ENCODE results near the gene CCNL2.

The CCNL2 gene

DNA sequence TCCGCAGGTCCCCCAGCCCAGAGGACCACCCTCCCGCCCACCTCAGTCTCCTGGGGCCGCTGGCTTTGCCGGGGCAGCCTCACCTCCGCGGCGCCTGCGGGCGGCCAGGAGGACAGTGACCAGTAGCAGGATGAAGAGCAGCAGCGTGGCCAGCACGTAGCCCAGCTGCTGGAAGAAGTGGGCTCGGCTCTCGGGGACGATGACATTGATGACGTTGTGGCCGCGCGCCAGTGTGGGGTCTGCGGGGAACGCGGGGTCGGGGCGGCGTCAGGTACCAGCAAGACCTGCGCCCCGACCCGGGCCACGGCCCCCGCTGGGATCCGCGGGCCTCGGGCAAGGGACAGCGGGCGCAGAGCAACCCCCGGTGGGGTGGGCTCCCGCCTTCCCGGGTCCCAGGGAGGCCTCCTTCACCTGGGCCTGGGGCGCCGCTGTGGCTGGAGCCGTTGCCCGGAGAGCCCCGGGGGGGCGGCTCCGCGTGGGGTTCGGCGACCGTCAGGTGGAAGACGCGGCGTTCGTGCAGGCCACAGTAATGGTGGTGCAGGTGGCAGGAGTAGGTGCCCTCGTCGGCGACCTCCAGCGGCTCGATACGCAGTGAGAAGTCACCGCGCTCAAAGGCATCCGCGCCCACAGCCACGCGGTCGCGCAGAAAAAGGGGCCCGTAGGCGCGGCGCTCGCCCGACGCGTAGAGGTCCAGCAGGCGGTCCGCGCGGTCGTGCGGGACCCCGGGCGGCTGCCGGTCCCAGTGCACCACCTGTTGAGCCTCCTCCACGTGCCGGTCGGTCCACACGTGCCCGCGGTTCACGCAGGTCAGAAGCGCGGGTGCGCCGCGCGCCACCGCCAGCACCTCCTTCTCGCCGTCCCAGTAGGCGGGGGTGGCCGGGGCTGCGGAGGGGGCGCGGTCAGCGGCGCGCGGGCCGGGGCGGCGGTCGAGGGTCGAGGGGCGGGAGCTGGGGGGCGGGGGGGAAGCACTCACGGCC is 44.6 kb downstream of the CCNL2 start:
- no peak for DNase-seq

DNA sequence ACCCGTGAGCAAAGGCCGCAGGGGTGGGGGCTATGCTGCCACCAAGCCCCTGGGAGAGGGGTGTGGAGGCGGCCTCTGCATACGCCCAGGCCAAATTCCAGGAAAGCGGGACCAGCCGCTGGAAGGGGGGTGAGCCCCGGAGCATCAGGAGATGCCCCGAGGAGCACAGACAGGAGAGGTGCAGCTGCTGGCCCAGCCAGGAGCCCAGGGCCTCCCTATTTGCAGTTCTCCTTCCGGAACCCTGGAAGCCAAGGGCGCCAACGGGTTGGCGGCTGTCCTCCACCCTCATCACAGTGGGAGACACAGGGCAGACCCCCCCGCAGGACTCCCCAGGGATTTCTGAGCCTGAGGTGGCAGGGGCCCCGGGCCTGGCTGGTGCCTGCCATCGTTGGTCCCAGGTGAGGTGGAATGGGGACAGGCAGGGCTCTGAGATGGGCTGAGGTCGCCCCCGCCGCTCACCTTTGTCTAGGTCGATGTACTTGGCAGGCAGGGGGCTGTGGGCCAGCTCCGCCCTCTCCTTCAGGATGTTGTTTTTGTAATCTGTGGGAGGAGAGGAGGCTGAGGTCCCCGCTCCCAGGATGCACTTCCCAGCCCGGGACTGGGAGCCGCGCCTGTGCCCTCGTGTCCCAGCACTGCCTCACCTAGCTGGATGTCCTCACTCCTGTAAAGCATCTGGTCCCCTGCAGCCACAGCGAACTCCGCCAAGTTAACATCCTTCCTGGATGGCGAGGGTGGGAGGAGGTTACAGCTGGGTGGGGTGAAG is 45.6 kb downstream of the CCNL2 start:
- no peak for DNase-seq

DNA sequence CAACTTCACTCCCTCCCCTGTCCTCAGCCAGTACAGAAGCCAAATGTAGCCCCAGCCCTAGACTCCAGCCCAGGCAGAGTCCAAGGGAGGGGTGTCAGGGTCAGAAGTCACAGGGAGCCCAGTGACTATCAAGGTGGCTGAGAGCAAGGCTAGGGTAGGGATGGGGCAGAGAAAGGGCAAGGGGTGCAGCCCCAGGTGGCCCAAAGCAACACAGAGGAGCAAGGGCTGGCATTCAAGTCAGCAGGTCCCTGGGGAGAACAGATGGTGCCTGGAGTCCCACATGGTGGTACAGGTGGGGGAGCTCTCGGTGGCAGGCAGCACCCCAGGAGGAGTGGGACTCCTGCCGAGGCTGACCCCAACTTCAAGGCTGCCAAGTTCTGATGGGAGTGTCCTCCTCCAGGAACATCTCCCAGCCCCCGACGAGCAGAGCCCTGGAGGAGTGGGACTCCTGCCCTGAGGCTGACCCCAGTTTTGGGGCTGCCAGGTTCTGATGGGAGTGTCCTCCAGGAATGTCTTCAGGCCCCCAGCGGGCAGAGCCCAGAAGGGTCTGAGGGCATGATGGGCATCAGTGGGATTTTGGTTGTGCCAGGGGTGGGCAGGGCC is 46.2 kb downstream of the CCNL2 start:
- no peak for DNase-seq

DNA sequence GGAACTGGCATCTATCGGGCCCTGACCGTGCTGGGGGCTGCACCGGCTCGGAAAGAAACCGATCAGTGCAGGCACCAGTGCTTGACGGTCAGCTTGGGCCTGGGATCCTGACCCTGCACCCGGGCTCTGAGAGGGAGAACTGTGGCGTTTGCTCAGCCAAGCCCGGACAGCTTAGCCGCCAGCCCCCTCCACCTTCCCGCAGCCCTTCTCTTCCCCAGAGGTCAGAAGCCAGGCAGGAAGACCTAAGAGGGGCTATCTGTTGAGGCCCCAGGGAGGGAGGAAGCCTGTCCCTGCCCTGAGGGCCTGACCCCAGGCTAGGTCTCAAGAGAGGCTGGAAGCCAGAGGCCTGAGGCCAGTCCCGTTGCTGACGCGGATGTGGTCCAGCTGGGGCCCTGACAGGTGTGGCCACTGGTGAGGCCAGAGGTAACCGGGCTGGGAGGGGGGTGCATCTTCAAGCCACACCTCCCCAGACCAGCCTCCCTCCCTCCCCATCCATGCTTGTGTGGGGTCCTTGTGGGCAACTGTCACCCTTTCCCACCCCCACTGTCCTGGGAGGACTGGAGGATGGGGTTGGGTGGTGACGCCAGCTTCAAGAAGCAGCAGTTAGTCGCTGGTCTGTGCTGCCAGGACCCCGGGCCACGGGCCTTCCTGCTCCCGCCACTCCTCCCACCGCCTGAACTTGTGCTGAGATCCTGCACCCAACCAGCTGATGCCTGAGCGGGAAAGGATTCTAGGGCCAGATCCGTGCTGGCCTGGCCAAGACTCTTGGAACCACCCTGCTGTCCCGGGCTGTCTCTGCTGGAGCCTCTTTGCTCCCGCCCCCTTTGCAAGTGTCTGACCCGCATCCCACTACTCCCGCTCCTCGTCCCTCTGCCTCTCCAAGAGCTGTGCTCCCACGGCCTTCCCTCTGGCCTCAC is 47.4 kb downstream of the CCNL2 start:
- no peak for DNase-seq

DNA sequence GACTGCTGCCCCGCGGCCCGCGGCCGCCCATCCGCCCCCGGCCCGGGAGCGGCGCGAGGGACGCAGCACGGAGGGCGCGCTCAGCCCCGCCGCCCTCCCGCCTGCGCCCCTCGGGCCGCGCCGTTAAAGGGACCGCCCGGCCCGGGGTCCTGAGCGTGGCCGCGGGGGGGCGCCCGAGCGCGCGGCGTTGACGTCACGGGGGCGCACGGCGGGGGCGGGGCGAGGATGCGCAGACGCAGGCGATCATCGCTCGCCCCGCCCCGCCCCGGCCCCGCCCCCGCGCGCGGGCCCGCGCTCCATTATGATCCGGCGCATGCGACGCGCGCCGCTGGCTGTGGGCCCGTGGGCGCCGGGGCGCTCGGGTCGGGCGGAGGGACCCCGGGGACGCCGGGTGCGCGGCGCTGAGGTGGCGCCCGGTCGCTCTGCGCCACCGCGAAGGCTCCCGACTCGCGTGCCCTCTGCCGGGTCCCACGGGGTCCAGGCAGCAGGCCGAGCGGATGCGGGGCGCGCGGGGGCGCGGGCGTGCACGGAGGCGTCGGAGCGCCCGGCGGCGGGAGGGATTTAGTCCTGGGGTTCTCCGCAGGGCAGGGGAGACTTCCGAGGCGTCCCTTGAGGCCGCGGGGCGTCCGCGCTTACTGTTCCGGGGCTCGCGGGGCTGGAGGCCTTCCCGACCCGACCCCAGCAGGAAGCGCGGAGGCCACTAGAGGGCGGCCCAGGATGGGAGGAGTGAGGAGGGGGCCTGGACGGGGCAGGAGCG is 49.7 kb downstream of the CCNL2 start, which contains the start of gene DVL1:
DVL1 (minus strand) TSS at position 163 of the 757 bp plus-strand sequence. CDS start 353 bp downstream, outside the sequence.
- DNase-seq = no peak

DNA sequence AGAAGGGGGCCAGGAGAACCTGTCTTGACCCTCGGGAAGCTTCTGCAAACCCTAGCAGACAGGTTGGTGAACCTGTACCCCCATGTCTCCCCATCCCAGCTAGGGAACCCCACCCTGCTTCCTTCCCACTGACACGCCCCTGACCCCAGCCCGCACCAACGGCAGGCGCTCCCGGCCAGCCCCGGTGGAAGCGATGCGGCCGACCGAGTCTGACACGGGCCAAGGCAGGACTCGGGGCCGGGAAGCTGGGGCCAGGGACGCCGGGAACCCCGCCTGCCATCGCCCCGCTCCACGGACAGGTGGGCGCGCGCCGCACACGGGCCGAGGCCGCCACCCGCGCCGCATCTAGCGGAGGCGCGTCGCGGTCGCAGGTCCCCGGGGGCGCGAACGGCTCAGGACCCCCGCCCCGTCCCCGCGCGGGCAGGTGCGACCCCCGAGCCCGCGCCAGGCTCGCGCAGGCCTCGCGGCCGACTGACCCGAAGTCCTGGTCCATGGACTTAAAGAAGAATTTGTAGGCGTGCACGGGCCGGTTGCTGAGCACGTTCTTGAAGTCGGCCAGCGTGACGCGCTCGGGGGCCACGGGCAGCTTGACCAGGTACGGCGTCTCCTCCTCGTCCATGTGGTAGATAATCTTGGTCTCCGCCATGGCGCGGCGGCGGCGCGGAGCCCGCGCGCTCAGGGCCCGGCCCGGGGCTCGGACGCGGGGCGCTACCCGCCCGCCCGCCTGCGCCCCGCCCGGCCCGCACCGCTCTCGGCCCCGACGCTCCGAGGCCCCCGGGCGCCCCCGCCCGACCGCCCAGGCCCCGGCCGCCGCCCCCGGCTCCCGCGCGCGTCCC is 50.5 kb downstream of the CCNL2 start:
- no peak for DNase-seq

DNA sequence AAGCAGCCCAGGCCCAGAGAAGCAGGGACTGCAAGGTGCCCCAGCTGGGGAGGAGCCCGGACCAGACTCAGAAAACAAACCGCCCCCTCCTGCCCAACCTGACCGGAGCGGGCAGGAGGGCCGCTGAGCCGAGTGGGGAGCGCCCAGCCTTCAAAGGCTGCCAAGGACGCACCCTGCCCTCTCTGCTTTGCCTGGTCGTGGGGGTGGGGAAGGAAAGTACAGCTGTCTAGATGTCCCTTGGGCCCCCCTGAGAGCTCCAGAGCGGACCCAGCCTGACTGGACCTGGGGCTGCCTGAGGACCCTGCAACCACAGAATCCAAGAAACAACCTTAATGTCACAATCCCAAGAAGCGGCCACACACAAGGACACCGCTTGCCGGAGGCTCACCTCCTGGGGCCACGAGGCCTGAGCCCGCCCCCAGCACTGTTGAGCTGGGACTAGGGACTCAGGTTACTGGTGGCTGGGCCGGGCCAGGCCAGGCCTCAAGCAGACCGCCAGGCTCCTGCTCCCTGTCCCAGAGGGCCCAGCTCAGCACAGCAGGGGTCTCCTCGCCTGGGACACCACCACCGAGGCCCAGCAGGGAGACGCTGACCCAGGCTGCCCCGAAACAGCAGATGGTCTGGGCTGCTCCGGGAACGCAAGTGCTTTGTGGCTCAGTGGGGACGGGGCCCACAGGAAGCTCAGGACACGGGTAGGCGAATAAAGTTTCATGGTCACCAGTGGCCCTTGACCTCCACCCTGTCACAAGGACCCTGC is 51.3 kb downstream of the CCNL2 start:
- no peak for DNase-seq

DNA sequence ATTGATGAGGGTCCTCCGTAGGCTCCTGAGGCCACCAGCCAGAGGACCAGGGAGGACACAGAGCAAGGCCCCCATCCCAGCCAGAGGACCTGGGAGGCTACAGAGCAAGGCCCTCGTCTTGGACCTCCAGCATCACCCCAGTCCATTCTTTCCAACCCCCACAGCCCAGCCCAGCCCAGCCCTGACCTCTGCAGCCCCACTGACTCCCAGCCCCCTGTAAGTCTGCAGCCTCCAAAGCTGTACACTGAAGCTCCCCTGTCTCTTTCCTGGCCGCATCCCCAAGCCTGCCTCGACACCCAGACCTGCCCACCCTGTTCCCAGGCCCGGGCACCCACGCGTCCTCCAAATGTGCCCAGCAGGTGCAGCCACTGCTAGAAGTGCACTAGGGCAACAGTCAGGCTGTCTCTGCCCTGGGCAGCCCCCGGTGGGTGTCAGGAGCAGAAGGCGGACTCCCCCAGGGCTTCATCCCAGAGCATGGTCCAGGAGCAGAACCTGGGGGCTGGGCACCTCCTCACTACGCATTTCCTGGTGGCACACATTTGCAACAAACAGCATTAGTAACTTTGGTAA is 52.0 kb downstream of the CCNL2 start:
- DNase-seq = no peak

DNA sequence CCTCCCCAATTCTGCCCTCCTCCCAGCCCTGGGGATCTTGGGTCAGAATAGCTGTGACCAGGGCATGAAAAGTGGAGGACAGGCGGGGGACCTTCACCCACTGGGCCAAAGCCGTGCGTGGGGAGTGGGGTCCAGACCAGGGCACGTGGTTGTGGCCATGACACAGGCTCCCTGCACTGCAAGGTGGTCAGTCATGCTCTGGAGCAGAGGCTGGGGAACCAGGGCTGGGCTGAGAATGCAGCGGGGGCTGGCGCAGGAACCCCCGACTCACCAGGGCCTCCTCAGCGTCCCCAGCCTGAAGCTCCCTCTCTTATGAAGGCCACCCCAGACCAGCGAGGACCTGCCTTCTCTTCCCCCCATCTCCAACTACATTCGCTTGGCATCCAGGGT is 52.6 kb downstream of the CCNL2 start:
- DNase-seq = no peak

DNA sequence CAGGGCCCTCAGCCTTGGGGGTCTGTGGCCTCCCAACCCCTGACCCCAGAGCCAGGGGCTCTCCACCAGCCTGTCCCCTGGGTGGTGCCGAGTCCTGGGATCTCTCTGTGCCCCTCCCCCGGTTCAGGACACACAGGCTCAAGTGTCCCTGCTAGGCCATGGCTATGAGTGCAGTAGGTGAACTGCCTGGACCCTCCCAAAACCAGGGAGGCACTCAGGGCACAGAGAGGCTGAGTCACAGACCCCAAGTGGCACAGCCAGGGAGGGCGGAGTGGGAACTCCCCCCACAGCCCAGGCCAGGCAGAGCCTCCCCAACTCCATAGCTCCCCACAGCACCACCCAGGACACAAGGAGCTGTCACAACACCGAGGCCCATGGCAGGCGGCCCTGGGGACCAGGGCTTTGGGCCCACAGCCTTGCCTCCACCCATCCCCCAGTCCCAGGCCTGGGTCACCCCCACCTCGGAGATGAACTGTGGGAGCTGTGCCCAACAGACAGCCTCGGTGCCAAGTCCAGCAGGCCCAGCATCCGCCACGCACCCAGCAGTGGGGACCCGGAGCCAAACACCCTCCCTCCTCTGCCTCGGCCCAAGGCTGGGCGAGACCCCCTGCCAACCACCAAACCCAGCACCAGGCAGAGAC is 53.2 kb downstream of the CCNL2 start:
- DNase-seq = no peak

DNA sequence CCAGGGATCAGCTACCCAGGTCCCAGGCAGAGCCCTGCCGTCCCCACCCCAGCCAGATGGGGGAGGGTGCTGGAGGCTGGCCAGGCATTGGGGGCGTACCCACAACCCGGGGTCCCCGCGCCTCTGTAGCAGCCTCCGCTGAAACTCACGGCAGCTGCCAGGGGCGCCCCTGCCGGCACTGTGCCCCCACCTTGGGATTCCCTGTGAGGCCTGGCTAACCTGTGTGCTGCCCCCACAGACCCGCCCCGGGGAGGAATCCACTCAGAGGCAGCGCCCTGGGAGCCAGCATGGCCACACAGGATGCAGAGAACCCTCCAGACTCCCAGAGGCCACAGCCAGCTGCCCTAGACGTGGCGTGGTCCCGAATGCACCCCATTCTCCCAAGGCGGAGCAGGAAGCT is 53.8 kb downstream of the CCNL2 start:
- no peak for DNase-seq

DNA sequence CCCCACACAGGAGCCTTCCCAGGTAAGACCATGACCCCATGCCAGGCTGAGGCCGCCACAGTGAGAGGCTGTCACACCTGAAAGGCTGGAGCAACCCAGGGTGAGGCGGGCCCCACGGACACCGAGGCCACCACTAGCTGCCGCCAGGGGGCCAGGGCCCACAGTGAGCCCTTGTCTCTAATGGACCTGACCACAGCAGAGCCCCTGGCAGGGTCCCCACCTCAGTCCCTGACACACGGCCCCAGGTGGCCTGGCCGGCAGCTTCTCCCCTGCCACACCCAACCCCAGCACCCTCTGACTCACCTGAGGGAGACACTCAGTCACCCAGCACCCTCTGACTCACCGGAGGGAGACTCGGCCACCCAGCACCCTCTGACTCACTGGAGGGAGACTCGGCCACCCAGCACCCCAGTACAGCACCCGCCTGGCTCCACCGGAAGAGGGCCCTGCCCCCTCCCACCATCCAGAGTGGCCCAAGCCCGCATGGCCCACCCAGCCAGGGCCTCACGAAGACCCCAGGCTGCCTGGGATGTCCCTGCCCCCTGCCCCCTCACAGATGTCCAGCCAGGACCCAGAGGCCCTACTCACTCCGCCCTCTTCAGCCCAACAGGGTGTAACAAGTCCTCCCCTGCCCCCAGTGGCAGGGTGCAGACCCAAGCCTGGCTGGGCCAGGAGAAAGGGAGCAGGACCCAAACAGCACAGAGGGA is 54.3 kb downstream of the CCNL2 start:
- DNase-seq = no peak

DNA sequence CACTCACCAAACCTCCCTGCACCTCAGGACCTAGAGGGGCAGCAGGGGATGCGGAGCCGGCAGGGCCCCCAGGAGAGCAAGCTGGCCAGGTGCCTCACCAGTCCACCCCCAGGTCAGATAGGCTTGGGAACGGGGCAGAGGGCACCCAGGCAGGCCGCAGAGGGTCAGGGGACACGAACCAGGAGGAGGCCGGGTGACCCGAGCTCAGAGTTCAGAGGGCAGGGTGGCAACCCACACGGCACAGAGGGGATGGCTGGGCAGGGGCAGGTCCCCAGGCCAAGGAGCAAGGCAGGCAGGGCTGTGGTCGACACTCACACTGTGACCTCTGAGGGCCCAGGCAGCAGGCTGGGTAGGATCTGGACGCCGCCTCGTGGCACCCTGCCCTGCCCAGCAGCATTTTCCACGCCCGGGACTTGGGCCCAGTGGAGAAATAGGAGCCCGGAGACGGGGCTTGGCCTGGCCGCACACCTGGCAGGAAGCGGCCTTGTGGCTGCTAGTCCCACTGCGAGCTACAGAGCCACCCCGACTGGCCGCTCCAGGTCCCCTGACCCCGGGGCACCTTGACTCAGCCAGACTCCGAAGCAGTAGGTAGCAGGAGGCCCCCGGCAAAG is 55.2 kb downstream of the CCNL2 start:
- no peak for DNase-seq

DNA sequence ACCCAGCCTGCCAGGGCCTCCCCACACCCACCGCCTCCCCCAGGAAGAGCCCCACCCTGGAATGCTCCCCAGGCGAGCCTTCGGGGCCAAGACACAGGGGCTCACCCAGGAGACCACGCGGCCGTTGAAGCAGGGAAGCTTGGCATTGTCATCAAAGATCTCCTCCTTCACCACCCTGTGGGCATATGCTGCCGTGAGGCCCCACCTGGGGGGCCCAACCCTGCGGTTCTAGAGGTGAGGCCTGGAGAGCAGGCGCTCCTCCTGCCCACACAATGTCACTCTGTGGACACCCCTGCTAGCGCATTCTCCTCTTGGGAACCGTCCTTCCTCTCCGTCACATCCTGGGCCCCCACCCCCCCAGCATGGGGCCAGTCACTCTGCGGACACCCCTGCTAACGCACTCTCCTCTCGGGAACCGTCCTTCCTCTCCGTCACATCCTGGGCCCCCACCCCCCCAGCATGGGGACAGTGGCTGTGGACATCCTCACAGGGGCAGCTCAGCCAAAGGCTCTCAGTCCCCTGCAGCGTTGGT is 56.5 kb downstream of the CCNL2 start:
- no peak for DNase-seq

DNA sequence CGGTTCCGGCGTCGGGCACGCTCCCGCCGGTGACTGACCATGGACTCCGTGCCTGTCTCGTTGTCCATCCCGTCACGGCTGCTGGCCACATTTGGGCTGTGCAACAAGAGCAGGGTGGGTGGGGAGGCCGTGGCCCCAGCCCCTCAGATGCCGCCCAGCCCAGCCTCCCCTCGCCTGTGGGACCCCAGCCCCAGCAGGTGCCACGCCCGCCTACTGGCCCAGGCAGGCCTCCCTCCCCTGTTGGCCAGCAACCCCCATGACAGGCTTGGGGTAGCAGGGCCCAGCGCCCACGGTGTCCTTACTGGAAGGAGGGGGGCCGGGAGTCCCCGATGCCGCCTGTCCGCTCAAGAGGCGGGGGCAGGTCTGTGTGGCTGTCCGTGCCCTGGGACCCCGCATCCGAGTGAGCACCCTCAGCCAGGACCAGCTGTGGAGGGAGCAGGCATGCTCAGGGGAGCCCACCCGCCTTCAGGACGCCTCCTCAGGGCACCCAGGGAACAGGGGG is 57.0 kb downstream of the CCNL2 start:
- DNase-seq = no peak

DNA sequence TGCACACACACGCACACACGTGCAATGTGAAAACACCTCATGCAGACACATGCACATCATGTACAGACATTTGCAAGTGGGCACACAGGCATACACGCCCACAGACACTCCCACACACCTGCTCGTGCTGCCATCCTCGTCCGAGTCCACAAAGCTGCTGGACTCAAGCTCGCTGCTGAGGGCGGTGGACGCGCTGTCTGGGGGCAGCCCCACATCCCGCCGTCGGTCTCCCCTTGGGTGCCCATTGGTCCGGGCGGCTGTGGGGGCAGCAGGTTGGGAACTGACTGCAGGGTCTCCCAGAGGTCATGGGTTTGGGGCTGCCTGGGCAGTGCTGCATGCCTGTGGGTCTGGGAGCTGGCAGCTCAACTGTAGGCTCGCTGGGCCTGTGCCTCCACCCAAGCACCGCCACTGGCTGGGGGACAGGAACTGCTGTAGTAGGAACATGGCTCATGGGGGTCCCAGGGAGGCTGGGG is 57.5 kb downstream of the CCNL2 start:
- DNase-seq = no peak

Measured in NCI-H446 treated with DMSO at 0.1 percent for 48 hours (cell line).